K562 (cell line): Measurements from ENCODE around the gene GPR3. TPM values are rescaled to one million over a fixed set of nuclear protein-coding genes. Genes with fewer than 3 reads are reported as not detected.
A peak's percentile ranks its signal among the peaks of the same experiment; 100 is the strongest.

Experiments
- CBFA2T2 ChIP-seq: fragments of 450-650 bp; conservative IDR thresholded peaks from 2 replicates; pipeline ENCODE4 v1.6.1; 2017; ENCODE audit warnings: mild to moderate bottlenecking
- CBFB ChIP-seq: sonication (generic); formaldehyde crosslinking; IDR thresholded peaks from 2 replicates; pipeline ENCODE4 v1.4.0; 2020; ENCODE audit warnings: mild to moderate bottlenecking, missing genetic modification reagents
- DACH1 ChIP-seq: fragments of 450-650 bp; IDR thresholded peaks from 2 replicates; pipeline ENCODE4 v1.6.1; 2018; ENCODE audit not compliant: partially characterized antibody
- ESRRA ChIP-seq: fragments of 450-650 bp; IDR thresholded peaks from 2 replicates; pipeline ENCODE4 v1.6.1; 2014; ENCODE audit warnings: low read depth, mild to moderate bottlenecking, moderate library complexity, borderline replicate concordance
- GTF2B ChIP-seq: IDR thresholded peaks from 2 replicates; pipeline ENCODE4 v1.6.1; 2011; ENCODE audit not compliant: insufficient read length; ENCODE audit errors: extremely low read depth
- HDAC1 ChIP-seq, 2 experiments: fragments of 450-650 bp; IDR thresholded peaks; 2 replicates each; pipeline ENCODE4 v1.6.1; 2016 to 2017; ENCODE audit warnings: inconsistent platforms in 1 of 2, mild to moderate bottlenecking in 1 of 2, moderate library complexity in 1 of 2
- KDM2B ChIP-seq: fragments of 250-450 bp; sonication (Bioruptor Pico); IDR thresholded peaks from 2 replicates; pipeline ENCODE4 v1.8.0; 2021; ENCODE audit warnings: mild to moderate bottlenecking, moderate library complexity
- MXD1 ChIP-seq: fragments of 250-450 bp; sonication (Bioruptor Pico); IDR thresholded peaks from 2 replicates; pipeline ENCODE4 v1.8.0; 2021; ENCODE audit warnings: borderline replicate concordance, mild to moderate bottlenecking, moderate library complexity; ENCODE audit not compliant: poor library complexity, severe bottlenecking
- OTX1 ChIP-seq: fragments of 450-650 bp; formaldehyde crosslinking; IDR thresholded peaks from 2 replicates; pipeline ENCODE4 v1.4.0; 2022; ENCODE audit warnings: mild to moderate bottlenecking
- PRDM10 ChIP-seq: fragments of 450-650 bp; IDR thresholded peaks from 2 replicates; pipeline ENCODE4 v1.6.1; 2018; ENCODE audit not compliant: partially characterized antibody
- PURB ChIP-seq: sonication (generic); formaldehyde crosslinking; IDR thresholded peaks from 2 replicates; pipeline ENCODE4 v1.9.0; 2021; ENCODE audit warnings: low read depth, mild to moderate bottlenecking, missing genetic modification reagents
- SNIP1 ChIP-seq: fragments of 450-650 bp; IDR thresholded peaks from 2 replicates; pipeline ENCODE4 v1.7.1; 2017; ENCODE audit warnings: low read depth, mild to moderate bottlenecking
- TARDBP ChIP-seq: fragments of 450-650 bp; IDR thresholded peaks from 2 replicates; pipeline ENCODE4 v1.6.1; 2016
- TEAD2 ChIP-seq: fragments of 450-650 bp; IDR thresholded peaks from 2 replicates; pipeline ENCODE4 v1.6.1; 2016; ENCODE audit warnings: missing genetic modification characterization, control low read depth, missing compliant biosample characterization
- ZBTB43 ChIP-seq: sonication (generic); formaldehyde crosslinking; IDR thresholded peaks from 2 replicates; pipeline ENCODE4 v1.8.0; 2023; ENCODE audit warnings: mild to moderate bottlenecking, missing genetic modification reagents
- ZNF449 ChIP-seq: fragments of 250-450 bp; sonication (Bioruptor Pico); IDR thresholded peaks from 2 replicates; pipeline ENCODE4 v1.8.0; 2022; ENCODE audit warnings: moderate library complexity, mild to moderate bottlenecking, inconsistent platforms
- ZNF740 ChIP-seq, 3 experiments: fragments of 200-800 bp in 1 of 3; sonication (Bioruptor generic) in 1 of 3; sonication (generic) in 1 of 3; formaldehyde crosslinking in 1 of 3; IDR thresholded peaks; 2 replicates each; pipeline versions ENCODE4 v1.6.1 to v1.8.0; 2016 to 2022; ENCODE audit warnings: mild to moderate bottlenecking in 2 of 3, missing compliant biosample characterization in 2 of 3, missing genetic modification characterization in 2 of 3, missing genetic modification reagents in 1 of 3
- polyA plus RNA-seq, 8 experiments: library from polyadenylated mRNA; depleted of rRNA in 4 of 8; stranded (reverse) in 5 of 8; unstranded in 3 of 8; fragments of >200 nt; fragmentation: Nextera tagmentation in 2 of 8; fragmentation: Illumina TruSeq in 1 of 8; extraction: Ambion mirVana in 2 of 8; extraction: Trizol in 1 of 8; gene quantifications; 2 replicates each; pipeline versions ENCODE4 v1.2.1 to v1.2.3, GENCODE V29; 2011 to 2014; ENCODE audit warnings: inconsistent platforms in 1 of 8, missing spikeins in 1 of 8
- total RNA-seq, 7 experiments: library from RNA; depleted of rRNA in 6 of 7; stranded (reverse); fragments of >200 nt in 6 of 7; fragmentation: Illumina TruSeq in 2 of 7; extraction: Trizol in 2 of 7; gene quantifications; 2 replicates each; pipeline versions ENCODE4 v1.2.1 to v1.2.3, GENCODE V29; 2011 to 2021; ENCODE audit warnings: low replicate concordance in 1 of 7

The GPR3 gene
- total and polyA plus RNA-seq, 9 of the 15 experiments (the other 6 are each of a cell fraction or from before 2014, with no cell fraction given) = 0.24 to 11.5 (median 3.7) TPM

GRCh38 chr1:27416387-27417111, 24.1 kb downstream of the GPR3 start (continued):
- peak; percentile 82; the same call in 1 of the 2 replicates for TF ChIP-seq CBFB (CRISPR knock-in tag)
- no peak for TF ChIP-seq TARDBP
- no peak for TF ChIP-seq MXD1 (CRISPR knock-in tag)
- peak; percentile 85 for TF ChIP-seq DACH1
- TF ChIP-seq PURB = no peak
- TF ChIP-seq PRDM10 = no peak
- TF ChIP-seq OTX1 (CRISPR knock-in tag) = no peak
- TF ChIP-seq HDAC1 (IDR thresholded peaks at IDR 0.05) = no peak
- TF ChIP-seq KDM2B (CRISPR knock-in tag) = no peak
- TF ChIP-seq ESRRA = no peak
- no peak for TF ChIP-seq ZNF740 (CRISPR knock-in tag; IDR thresholded peaks at IDR 0.05)
- no peak for TF ChIP-seq ZNF740 (tag; IDR thresholded peaks at IDR 0.05)
- no peak for TF ChIP-seq GTF2B
- TF ChIP-seq SNIP1 = no peak
- no peak for TF ChIP-seq TEAD2
- TF ChIP-seq ZNF449 (CRISPR knock-in tag) = no peak
- no peak for TF ChIP-seq ZBTB43 (CRISPR knock-in tag)
- no peak for TF ChIP-seq CBFA2T2
